Muscle layer of colon (tissue), 2 donors: ENCODE measurements around the gene RASGRF2.

ENCODE experiments used
- H3K27ac ChIP-seq: one replicate; pipeline ENCODE4 v1.7.0; 2013; ENCODE audit warnings: low read depth, mild to moderate bottlenecking, low read length, moderate library complexity
- H3K27me3 ChIP-seq, 2 donors: one replicate each; pipeline ENCODE4 v1.7.0; 2013; ENCODE audit warnings: low read length in 2 of 2, mild to moderate bottlenecking in 2 of 2; ENCODE audit not compliant: insufficient read depth in 2 of 2, control insufficient read depth in 1 of 2
- H3K36me3 ChIP-seq: one replicate; pipeline ENCODE4 v1.7.0; 2013; ENCODE audit warnings: mild to moderate bottlenecking, low read length; ENCODE audit not compliant: insufficient read depth
- H3K4me1 ChIP-seq: one replicate; pipeline ENCODE4 v1.7.0; 2013; ENCODE audit warnings: mild to moderate bottlenecking, low read length; ENCODE audit not compliant: insufficient read depth
- H3K4me3 ChIP-seq, 2 donors: one replicate each; pipeline ENCODE4 v1.7.0; 2013; ENCODE audit warnings: low read length in 2 of 2, low read depth in 1 of 2, mild to moderate bottlenecking in 1 of 2, moderate library complexity in 1 of 2
- H3K9ac ChIP-seq: one replicate; pipeline ENCODE4 v1.7.0; 2013; ENCODE audit warnings: low read length
- H3K9me3 ChIP-seq: one replicate; pipeline ENCODE4 v1.7.0; 2013; ENCODE audit warnings: mild to moderate bottlenecking, low read length
- donor health status: abdominal sarcoma.
- donor health status: Adenocarcinoma of cecum.

The RASGRF2 gene

GRCh38 chr5:80963966-80964481 is 3.9 kb downstream of the RASGRF2 start:
- Histone ChIP-seq H3K9ac (no peak overlapping the region), H3K4me3 (no peak overlapping the region), H3K9me3 (no peaks in the 10 kb centered on the region), H3K36me3 (no peaks in the 10 kb centered on the region), H3K27me3 (peaks cover 0 to 9% of the 10 kb centered on the region in 2 donors), H3K27ac (no peak overlapping the region), H3K4me1 (peaks cover 11% of the 10 kb centered on the region)

- no peak overlapping the region for H3K27ac ChIP-seq
- H3K4me3 ChIP-seq, result no peak overlapping the region
- peaks cover 11% of the 10 kb centered on the region for H3K4me1 ChIP-seq
- no peaks in the 10 kb centered on the region for H3K9me3 ChIP-seq
- peaks cover 0 to 4% of the 10 kb centered on the region in 2 donors for H3K27me3 ChIP-seq
- H3K9ac ChIP-seq, result no peak overlapping the region
- H3K36me3 ChIP-seq, result no peaks in the 10 kb centered on the region
Observed at GRCh38 chr5:80964491-80964890, 4.3 kb downstream of the RASGRF2 start.

- Histone ChIP-seq H3K4me3 (no peak overlapping the region), H3K9me3 (no peaks in the 10 kb centered on the region), H3K27ac (no peak overlapping the region), H3K4me1 (peaks cover 11% of the 10 kb centered on the region), H3K36me3 (no peaks in the 10 kb centered on the region), H3K27me3 (peaks cover 0 to under 1% of the 10 kb centered on the region in 2 donors), H3K9ac (no peak overlapping the region)
Observed at GRCh38 chr5:80964919-80965318, 4.8 kb downstream of the RASGRF2 start.

GRCh38 chr5:80967500-80968181 is 7.5 kb downstream of the RASGRF2 start:
- no peak overlapping the region for H3K4me3 ChIP-seq
- no peaks in the 10 kb centered on the region for H3K9me3 ChIP-seq
- no peak overlapping the region for H3K9ac ChIP-seq
- no peaks in the 10 kb centered on the region for H3K27me3 ChIP-seq
- H3K27ac ChIP-seq, result no peak overlapping the region
- no peaks in the 10 kb centered on the region for H3K36me3 ChIP-seq
- peaks cover 11% of the 10 kb centered on the region for H3K4me1 ChIP-seq

GRCh38 chr5:80973027-80973426 is 12.9 kb downstream of the RASGRF2 start:
- Histone ChIP-seq H3K9ac (no peak overlapping the region), H3K9me3 (no peaks in the 10 kb centered on the region), H3K27ac (no peak overlapping the region), H3K36me3 (no peaks in the 10 kb centered on the region), H3K27me3 (no peaks in the 10 kb centered on the region), H3K4me3 (no peak overlapping the region), H3K4me1 (peaks cover 3% of the 10 kb centered on the region)

GRCh38 chr5:80975065-80975464 is 14.9 kb downstream of the RASGRF2 start:
- H3K9ac ChIP-seq, result no peak overlapping the region

GRCh38 chr5:80976985-80977384 is 16.8 kb downstream of the RASGRF2 start:
- H3K27ac ChIP-seq, result no peak overlapping the region
- H3K27me3 ChIP-seq, result no peaks in the 10 kb centered on the region
- no peak overlapping the region for H3K9ac ChIP-seq
- no peak overlapping the region for H3K4me3 ChIP-seq
- no peaks in the 10 kb centered on the region for H3K4me1 ChIP-seq
- H3K36me3 ChIP-seq, result no peaks in the 10 kb centered on the region
- H3K9me3 ChIP-seq, result no peaks in the 10 kb centered on the region

More at GRCh38 chr5:80975065-80975464, 14.9 kb downstream of the RASGRF2 start:
- Histone ChIP-seq H3K9me3 (no peaks in the 10 kb centered on the region), H3K27ac (no peak overlapping the region), H3K27me3 (no peaks in the 10 kb centered on the region), H3K4me1 (no peaks in the 10 kb centered on the region), H3K4me3 (no peak overlapping the region), H3K36me3 (no peaks in the 10 kb centered on the region)

- Histone ChIP-seq H3K27me3 (no peaks in the 10 kb centered on the region), H3K27ac (no peak overlapping the region), H3K9me3 (no peaks in the 10 kb centered on the region), H3K4me1 (no peaks in the 10 kb centered on the region), H3K36me3 (no peaks in the 10 kb centered on the region), H3K4me3 (no peak overlapping the region), H3K9ac (no peak overlapping the region)
Observed at GRCh38 chr5:80977764-80978163, 17.6 kb downstream of the RASGRF2 start.

- no peaks in the 10 kb centered on the region for H3K36me3 ChIP-seq
- no peaks in the 10 kb centered on the region for H3K4me1 ChIP-seq
- H3K9ac ChIP-seq, result no peak overlapping the region
- no peak overlapping the region for H3K4me3 ChIP-seq
- H3K9me3 ChIP-seq, result no peaks in the 10 kb centered on the region
- H3K27me3 ChIP-seq, result no peaks in the 10 kb centered on the region
- no peak overlapping the region for H3K27ac ChIP-seq
Observed at GRCh38 chr5:80978772-80979317, 18.7 kb downstream of the RASGRF2 start.

- no peaks in the 10 kb centered on the region for H3K27me3 ChIP-seq
- no peaks in the 10 kb centered on the region for H3K36me3 ChIP-seq
- H3K9ac ChIP-seq, result no peak overlapping the region
- H3K9me3 ChIP-seq, result no peaks in the 10 kb centered on the region
- H3K4me3 ChIP-seq, result no peak overlapping the region
- H3K4me1 ChIP-seq, result no peaks in the 10 kb centered on the region
- no peak overlapping the region for H3K27ac ChIP-seq
Observed at GRCh38 chr5:80982093-80982492, 21.9 kb downstream of the RASGRF2 start.

- no peaks in the 10 kb centered on the region for H3K36me3 ChIP-seq
- H3K27ac ChIP-seq, result no peak overlapping the region
Observed at GRCh38 chr5:80985600-80986228, 25.6 kb downstream of the RASGRF2 start.

More at GRCh38 chr5:80985600-80986228, 25.6 kb downstream of the RASGRF2 start:
- H3K9ac ChIP-seq, result no peak overlapping the region
- H3K4me1 ChIP-seq, result no peaks in the 10 kb centered on the region
- H3K9me3 ChIP-seq, result no peaks in the 10 kb centered on the region
- no peaks in the 10 kb centered on the region for H3K27me3 ChIP-seq
- H3K4me3 ChIP-seq, result no peak overlapping the region
